NCI-H2081 treated with DMSO at 0.1 percent for 48 hours (cell line): Measurements from ENCODE around the gene MAD1L1.

ENCODE experiments used
- DNase-seq: peaks from one replicate; lab custom pipeline; 2025; lab: John Stamatoyannopoulos, UW

MAD1L1 gene

DNA sequence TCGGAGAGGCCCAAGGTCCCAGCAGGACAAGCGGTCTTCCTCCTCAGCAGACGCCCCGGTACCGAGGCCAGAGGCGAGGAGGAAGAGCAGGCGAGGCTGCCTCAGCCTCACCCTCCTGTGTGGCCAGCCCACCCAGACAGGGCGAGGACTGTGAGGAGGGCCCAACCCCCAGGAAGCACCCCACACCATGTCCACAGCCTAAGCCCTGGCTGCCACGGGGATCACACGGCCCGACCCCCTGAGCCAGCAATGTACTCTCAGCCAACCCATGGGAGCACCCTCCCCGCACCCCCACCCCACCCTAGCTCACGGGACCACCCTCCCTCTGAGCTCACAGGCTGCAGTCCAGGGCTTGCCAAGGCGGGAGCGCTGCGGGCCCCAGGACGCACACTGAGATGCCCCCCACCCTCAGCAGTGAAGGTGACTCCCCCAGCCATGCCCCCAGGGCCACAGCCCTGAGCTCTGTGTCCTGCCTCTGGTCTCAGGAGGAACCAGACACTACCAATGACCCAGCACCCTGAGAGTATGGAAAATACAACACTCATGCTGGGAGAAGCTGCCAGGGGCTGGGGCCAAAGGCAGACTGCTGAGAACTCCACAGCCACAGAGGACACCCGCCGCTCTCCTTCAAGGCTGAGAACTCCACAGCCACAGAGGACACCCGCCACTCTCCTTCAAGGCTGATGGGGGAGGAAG, 93.6 kb downstream of the MAD1L1 start:
- no peak for DNase-seq

DNA sequence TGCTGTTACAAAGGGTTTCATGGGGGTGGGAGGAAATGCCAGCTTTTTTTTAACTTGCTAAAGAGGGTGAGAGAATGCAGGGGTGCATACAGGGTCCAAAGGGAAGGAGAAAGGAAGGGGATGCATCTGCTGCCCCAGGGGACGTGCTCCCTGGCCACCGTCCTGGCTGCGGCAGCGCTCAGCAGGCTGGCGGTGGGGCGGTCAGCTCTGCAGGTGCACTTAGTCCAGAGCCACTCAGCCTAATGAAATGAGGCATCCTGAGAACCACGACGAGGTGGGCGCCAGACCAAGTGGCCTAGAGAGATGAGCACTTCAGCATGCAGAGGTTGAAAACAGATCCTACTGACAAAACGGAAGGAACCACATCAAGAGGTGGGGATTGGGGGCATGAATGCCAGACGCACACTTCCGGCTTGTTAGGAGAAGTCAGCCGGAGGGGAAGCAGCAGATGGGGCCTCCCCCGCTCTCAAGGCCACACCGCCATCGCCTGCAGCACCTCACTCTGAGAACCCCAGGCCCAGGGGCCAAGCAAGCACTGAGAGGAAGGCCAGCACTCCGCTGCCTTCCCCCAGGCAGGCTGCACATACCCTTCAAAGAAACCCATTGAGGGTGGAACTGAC, 94.5 kb downstream of the MAD1L1 start:
- no peak for DNase-seq

DNA sequence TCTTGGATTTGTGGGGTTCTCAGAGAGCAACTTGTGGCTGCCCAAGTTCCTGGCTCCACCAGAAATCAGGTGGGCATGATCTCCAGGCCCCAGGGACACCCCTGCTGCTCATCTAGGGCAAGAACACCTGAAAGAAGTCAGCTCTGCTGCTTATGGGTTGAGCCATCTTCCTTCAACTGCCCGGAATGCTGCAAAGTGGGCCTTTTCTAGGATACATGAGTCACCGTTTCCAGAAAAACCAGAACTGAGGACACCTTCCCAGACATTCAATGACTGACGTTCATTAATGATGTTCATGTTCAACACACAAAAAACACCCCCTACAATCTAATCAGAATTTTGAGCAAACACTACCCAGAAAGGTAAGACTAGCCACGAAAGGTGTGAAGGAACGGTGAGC, 98.0 kb downstream of the MAD1L1 start:
- no peak for DNase-seq

DNA sequence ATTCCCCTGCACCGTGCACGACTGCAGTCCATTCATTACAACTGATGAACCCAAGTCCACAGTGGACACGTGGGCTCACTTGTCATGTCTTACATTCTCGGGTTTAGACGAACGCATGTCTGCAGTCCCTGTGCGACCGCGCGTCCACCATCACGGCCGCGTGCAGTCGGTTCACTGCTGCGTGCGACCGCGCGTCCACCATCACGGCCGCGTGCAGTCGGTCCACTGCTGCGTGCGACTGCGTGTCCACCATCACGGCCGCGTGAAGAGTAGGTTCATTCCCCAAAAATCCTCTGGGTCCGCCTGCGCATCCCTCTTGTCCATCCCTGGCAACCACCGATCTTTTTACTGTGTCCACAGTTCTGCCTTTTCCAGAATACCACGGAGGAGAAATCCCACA, 100.5 kb downstream of the MAD1L1 start:
- no peak for DNase-seq

DNA sequence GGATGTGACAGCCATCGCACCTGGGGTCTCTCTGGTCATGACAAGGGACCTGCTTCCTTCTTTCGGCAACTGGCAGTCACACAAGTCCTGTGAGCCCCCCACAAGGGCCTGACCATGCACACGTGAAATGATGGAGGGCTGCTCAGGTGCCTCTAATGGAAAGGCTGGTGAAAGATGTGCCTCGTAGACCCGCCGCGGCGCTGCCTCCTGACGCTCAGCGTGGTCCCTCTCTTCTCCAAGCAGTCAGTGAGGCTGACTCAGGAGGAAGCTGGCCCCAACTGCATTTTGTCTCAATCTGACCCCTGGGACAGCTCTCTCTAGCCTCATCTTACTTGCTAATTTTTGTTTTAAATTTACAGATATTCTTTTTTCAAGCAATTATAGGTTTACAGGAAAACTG, 100.9 kb downstream of the MAD1L1 start:
- DNase-seq = no peak

DNA sequence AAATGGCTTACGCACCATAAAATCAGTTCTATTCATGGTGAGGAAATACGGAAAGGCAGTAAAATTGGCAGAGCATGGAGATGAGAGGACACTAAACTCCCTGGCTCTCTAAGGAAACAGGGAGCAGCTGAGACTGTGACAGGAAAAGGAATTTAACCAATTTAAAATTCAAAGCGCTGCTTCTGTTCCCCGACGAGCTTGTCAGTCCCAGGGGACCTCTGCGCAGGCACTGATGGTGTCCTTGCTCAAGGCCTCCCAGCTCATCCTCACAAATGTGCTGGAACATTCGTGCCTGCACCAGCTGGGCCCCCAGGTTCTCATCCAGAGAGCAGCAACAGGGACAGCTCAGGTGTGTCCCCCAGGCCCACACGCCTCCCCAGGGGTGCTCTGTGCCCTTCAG, 101.4 kb downstream of the MAD1L1 start:
- no peak for DNase-seq

DNA sequence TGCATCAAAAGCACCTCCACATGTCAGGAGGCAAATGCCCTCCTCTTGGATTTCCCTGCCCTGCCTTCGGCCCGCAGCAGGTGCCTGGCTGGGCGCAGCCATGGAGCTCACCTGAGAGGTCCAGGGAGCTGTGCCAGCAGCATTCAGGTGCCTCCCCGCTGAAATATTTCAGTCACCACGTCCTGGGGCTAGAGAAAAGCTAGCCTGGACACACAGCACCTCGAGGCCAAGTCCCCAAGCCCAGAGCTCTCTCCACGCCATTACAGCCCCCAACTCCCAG, 102.7 kb downstream of the MAD1L1 start:
- DNase-seq = no peak

DNA sequence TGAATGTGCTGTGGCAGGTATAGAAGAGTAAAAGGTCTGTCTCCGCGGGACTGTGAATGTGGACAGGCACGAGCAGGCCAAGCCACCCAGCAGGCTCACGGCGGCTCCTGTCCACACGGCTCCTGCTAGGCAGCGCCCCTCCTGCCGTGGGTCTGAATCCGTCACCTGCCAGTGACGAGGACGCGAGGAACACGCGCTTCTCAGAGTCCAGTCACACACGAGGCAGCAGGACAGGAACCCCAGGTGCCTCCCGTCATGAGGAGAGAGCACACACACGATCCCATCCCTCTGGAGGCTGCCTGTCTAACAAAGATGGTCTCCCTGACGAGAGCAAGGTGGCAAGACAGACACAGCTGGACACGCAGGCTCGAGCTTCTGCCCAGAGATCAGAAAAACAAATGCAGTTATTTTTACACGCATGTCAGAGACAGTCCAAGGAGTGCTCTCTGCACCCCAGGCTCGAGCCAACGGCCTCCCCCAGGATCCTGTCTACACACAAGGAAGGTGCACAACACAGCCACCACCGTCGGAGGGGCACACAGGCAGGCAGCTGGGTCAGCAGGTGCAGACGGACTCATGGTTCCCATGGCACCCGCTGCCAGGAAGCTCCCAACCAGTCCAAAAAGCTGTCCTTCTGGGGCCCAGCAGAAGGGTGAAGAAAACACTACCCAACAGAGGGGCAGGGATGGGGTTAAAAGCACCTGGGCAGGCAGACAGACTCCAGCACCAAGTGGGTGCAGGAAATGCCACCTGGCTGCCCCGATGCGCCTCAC, 103.2 kb downstream of the MAD1L1 start:
- no peak for DNase-seq

DNA sequence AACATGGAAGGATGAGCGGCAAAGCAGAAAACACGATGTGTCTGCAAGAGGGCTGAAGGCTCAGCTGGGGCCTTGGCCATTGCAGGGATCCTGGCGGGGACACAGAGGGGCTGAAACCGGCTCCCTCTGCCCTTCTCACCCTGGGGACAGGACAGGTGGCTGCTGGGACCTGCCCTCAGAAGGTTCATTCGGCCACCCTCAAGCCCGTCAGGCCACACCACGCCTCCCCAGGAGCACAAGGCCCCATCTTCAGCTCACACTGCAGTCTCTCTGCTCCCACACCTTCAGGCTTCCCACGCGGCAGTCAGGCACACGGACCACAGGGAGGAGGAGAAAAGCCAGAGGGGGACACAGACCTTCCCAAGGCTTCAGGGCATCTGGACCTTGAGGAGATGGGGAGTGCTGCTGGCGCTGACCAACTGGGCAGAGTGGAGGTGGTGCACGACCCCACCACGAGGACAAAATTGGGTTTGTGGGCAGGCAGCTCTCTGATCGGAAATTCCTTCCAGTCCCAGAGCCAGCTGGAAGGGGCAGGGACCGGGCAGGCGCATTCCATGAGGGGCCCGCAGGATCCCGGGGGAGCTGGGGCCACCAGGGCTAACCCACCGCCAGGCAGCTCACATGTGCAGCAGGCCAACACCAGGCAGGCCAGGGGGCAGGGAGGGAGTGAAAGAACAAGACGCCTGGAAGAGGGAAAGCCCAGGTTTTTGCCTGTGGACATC, 104.0 kb downstream of the MAD1L1 start:
- DNase-seq = no peak

DNA sequence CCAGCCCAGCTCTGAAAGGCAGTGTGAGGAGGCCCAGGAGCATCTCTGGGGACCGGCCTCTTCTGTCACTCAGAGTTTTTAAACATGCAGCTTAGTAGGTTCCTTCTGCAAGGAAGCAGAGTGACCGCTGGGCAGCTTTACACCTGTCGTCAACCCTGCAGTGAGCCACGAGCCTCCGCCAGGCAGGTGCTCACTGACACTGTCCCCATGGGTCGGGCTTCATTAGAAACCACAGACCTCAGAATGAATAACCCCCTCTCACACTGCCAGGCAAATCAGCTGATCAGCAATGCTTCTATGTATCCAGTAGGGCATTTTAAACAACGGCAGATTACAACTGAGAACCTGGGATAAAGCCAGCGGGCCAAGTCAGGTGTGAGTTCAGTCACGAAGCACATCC, 106.1 kb downstream of the MAD1L1 start:
- no peak for DNase-seq

DNA sequence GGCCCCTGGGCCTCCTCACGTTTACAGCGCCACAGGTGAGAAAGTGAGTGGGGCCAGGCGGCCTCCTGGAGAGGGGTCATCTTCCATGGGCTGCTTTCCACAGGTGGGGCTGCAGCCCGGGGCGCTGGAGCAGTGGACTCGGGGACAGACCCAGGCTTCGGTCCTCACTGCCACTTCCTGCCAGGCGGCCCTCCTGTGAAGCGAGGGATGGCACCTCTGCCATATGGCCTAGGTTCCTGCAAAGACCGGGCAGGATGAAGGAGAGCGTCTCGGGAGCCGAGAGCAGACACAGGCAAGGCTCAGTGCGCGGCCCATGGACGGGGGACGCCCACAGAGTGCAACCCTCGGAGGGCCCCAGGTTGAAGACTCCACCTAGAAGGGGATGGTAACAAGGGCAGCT, 106.8 kb downstream of the MAD1L1 start:
- DNase-seq = no peak

DNA sequence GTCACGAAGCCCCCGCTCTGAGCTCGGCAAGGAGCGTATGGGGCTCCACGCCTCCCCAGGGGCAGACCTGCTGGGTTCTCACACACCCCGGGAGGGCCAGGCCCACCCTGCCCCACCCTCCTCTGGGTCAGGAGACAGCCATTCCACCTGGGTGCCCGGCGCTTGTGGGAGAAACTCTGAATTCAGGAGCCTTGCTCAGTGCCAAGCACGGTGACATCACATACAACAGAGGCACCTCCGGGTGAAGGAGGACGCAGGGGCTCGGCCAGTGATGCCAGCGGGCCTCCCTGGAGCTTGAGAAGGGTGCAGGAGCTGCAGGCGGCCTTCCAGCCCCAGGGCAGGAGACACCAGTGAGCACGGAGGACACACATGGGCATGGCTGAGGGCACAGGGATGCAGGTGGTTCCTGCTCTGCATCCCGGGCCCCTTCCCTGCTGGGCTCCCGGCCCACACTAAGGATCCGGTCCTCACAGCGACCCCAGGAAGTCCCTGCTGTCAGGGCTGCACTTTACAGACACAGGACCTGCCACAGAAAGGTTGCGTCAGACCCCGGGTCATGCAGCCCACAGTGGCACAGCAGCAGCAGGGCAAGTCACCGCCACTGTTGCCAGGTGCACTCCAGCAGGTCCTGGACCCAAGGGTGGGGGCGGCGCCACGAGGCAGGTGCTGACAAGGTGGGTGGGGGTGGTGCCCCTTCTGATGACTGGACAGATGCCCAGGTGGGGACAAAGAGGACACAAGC, 108.0 kb downstream of the MAD1L1 start:
- no peak for DNase-seq

DNA sequence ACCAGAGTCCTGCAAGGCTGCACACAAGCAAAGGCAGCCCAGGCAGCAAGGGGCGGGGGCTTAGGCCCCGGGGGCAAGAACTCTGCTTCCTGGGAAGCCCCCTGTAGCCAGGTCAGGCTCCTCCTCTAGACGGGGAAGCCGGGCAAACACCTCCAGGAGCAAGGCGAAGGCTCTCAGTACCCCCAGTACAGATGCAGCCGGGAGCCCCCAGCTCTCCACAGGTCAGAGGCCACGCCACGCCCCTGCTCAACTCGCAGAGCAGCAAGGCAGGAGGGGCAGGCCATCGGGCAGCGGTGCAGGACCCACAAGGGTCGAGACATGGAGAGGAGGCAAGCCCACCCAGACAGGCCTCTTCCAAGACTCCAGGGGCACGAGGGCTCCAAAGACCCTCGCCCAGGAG, 108.8 kb downstream of the MAD1L1 start:
- DNase-seq = no peak

DNA sequence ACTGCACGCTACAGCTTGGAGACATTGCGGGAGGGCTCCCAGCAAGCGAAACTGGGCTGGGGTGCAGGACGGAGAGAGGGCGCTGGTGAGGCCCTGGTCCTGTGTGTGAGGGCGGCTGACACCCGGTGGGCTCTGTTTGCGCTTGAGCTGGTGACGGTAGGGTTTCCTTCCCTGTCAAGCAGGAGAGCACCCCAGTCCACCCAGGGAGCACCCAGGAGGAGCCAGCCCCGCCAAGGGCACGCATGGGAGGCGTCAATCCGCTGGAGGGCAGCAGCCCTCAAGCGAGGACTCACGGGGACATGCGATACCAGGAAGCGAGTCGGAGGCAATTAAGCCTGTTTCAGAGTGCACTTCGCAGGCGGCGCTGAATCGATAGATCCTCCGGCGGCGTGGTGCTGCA, 109.4 kb downstream of the MAD1L1 start:
- peak; percentile 91 for DNase-seq

DNA sequence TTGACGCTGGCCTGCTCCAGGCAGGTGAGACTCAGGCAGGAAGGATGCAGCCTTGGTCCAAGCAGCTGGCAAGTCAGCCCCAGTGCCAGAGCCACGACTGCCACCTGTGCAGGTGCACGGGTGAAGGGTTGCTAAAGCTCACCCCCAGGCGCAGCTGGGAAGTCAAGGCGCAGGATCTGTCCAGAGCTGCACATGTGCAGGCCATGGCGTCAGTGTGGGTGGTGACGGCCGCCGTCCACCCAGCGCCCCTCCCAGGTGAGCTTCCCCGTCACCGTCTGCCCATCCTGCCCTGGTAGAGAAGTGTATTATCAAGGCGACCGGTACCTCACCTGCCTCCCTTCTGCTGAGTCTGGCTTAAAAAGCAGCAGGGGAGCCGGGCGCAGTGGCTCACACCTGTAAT, 110.1 kb downstream of the MAD1L1 start:
- no peak for DNase-seq

DNA sequence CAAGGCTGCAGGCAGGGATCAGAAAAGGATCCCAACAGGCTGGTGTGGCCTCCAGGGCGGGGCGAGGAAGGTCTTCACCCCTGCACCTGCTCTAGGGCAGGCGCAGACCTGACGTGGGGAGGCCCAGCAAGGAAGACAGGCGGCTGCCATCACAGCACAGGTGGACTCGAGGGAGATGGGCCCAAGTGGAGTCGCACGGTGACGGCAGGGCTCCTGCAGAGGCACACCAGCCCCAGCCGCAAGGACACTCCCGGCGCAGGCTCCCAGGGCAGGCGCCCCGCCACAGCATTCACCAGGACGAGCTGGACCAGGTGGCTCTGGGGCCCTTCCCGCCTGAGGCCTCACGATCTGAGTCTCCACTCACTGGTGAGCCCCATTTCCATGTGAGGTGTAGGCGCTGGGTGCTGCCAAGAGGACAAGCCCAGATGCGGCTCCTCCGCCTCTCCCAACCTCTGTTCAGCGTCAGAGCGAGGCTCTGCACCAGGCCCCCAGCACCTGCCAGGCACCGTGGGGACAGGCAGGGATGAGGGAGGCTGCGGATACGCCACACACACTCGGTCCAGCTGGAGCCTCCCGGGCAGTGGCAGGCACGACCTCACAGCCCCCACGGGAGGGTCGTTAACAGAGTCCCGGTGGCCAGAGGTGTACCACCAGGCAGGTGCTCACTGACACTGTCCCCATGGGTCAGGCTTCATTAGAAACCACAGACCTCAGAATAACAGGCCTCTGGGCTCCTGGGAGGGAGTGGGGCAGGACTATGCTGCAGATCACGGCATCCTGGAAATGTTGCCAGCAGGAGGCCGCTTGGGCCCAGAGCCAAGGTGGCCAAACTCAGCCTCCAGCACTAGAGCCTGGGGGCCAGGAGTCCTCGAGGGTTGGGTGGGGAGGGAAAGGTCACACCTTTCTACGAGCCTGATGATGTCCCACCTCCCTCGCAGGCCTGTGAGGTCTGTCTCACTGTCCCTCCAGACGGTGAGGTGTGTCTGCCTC, 111.6 kb downstream of the MAD1L1 start:
- no peak for DNase-seq

DNA sequence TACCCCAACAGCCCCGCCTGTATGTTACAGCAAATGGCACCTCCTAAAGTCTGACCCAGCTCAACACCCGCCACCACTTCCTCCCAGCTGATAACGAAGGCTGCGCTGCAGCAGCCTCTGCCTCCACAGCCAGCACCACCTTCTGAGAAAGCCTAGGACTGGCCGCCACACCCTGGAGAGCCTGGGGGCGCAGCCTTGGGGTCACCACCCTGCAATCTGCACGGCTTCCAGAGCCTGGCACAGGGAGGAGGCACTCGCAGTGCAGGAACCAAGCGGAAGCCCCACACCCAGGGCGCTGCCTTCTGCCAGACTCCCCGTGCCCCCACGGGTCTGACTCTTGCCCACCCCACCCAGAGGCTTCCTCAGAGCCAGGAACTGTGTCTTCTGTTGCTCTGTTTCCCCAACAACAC, 112.5 kb downstream of the MAD1L1 start:
- DNase-seq = no peak

DNA sequence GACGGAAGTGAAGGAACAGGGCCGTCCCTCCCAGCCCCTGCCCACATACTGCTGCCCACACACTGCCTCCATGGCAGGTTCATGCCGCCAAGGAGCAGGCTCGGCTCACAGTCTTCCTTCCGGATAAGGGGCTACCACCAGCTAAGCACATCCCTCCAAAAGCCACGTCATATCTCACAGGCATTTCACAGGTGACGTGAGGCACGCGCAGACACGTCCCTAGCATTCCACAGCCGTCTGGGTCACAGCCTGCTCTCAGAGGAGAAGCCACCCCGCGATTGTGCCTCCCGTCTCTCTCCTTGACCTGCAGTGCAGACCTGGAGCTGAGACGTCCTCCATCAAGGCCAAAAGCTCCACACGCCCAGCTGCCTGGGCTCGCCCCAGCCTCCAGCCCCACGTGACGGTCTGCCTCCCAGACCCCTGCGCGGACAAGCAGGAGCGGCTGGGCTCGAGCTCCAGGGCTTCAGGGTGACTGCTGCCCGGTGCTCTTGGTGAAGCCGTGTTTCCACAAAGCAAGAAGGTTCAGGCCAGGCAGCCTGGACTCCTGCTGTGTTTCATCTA, 114.0 kb downstream of the MAD1L1 start:
- no peak for DNase-seq

DNA sequence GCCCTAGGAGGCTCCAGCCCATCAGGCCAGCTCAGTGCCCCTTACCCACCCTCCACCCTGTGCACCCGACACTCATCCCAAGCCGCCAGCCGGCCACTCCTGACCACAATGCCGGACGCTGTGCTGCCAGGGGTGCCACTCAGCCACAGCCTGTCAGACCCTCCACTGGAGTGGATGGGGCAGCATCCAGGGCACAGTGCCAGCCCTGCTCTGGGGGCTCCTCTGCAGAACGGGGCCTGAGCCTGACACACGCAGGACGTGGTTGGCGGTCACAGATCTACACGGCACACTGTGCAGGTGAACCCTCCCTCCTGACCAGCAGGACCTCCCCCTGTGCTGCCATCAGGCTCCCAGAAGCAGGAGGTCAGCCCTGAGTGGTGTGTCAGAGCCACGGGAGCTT, 114.7 kb downstream of the MAD1L1 start:
- DNase-seq = no peak

DNA sequence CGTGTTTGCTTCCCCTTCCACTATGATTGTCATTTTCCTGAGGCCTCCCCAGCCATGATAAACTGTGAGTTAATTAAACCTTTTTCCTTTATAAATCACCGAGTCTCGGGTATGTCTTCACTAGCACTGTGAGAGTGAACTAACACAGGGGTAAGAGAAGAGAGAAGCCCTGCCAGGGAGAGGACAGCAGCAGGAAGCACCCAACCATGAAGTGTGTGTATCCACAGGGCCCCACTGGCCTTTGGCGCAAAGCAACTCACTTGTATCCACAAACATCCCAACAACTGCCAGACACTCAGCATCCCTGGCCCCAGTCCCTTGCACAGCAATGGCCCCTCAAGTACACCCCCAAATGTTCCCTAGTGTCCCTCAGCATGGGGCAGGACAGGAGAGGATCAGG, 115.1 kb downstream of the MAD1L1 start:
- no peak for DNase-seq
